A549 treated with Mapracorat at 1 μM for 4 hours (cell line): ENCODE measurements around the gene NPM1. TPM values are rescaled to one million over a fixed set of nuclear protein-coding genes. Genes with fewer than 3 reads are reported as not detected.

Source experiments
- total RNA-seq: library from RNA; stranded (reverse); fragments of 200-300 nt; extraction: Qiagen RNA extraction; gene quantifications from 5 replicates; pipeline ENCODE4 v1.2.3, GENCODE V29; 2022

NPM1 gene, protein sequence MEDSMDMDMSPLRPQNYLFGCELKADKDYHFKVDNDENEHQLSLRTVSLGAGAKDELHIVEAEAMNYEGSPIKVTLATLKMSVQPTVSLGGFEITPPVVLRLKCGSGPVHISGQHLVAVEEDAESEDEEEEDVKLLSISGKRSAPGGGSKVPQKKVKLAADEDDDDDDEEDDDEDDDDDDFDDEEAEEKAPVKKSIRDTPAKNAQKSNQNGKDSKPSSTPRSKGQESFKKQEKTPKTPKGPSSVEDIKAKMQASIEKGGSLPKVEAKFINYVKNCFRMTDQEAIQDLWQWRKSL
- total RNA-seq: 3,186 to 4,079 TPM (median 3,431 TPM) in 5 replicates

DNA sequence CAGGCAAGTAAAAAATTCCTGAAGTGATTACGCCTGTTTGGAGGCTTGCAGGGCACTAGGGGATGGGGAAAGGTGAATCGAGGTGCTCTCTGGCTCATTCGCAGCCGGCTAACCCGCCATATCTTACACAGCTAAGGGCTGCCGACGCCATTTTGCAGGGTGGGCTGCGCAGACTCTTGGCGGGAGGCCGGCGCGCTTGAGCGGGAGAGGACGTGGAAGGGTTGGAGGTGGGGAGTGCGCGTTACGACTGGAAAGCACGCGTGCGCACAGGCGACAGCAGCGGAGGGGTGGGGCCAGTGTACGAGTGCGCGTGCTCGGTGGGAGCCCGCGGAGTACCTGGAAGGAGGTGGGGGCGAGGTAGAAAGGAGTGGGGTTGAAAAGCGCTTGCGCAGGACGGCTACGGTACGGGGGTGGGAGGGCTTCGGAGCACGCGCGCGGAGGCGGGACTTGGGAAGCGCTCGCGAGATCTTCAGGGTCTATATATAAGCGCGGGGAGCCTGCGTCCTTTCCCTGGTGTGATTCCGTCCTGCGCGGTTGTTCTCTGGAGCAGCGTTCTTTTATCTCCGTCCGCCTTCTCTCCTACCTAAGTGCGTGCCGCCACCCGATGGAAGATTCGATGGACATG is at the start of gene NPM1:
Gene NPM1 (plus strand): TSS at position 505 of the 625 bp plus-strand sequence. CDS start 100 bp downstream, at position 605.

DNA sequence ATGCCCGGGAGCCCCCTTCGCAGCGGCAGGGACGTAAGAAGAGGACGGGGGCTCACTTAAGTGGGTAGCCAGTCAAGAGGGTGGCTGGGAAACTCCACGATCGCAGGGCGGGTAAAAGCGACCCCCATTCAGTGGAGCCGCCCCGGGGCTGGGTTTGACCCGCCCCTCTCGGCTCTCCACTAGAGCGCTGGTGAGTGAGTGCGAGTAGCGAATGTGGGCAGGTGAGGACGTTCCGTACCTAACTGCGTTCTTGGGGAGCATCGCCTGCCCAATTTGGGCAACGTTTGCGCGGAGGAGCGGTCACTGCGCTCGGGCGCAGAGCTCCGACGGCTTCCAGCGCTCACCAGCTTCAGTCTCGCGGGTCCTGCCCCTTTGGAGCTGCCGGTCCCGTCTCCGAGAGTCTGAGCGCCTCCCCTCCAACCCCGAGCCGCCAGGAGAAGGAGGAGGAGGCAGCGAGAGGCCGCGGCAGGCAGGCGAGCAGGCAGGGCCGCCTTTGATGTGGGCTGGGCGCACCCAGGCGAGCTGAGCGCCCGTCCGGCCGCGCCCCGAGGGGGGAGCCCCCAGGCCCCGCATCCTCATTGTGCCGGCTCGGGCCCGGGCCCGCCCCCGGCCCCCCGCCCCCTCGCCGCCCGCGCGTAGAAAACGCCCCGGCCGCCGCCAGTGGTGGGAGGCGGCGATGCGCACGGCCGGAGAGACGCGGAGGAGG is 31.5 kb downstream of the NPM1 start, which contains the start of gene FGF18:
Gene FGF18 (plus strand): TSS at position 666 of the 706 bp plus-strand sequence. CDS start 553 bp downstream, outside the sequence.

Other genes starting within 250 kb of the NPM1 start
- not detected in 5 replicates for gene TLX3, start 78.6 kb upstream of the NPM1 start, total RNA-seq
- 1.2 to 1.5 TPM (median 1.2 TPM) in 5 replicates for gene FGF18, start 31.8 kb downstream of the NPM1 start, total RNA-seq